HG03457 (cell line): ENCODE data around the gene XCR1.
"Not testable (repeated sequence)": the region's sequence is repeated elsewhere in the genome, so short reads cannot be mapped to it uniquely, and the experiment has no call there.

Experiments
- ATAC-seq: cut with Tn5 transposase; IDR thresholded peaks from one replicate; pipeline ENCODE4 v1.9.1; 2021; ENCODE audit warnings: moderate number of reproducible peaks; ENCODE audit not compliant: unreplicated experiment

Gene XCR1

GRCh38 chr3:46027021-46027705 lies at the start of gene XCR1:
TSS of gene XCR1 (minus strand) at chr3:46027483. CDS start at chr3:46021947, 5,536 bp downstream.
- no peak for ATAC-seq

- ATAC-seq = no peak
Observed at GRCh38 chr3:46076606-46077005, 49.3 kb upstream of the XCR1 start.

GRCh38 chr3:46075816-46076215 lies 48.5 kb upstream of the XCR1 start:
- no peak for ATAC-seq

GRCh38 chr3:46071222-46071858 lies 44.1 kb upstream of the XCR1 start:
- no peak for ATAC-seq

GRCh38 chr3:46070595-46071093 lies 43.4 kb upstream of the XCR1 start:
- no peak for ATAC-seq

GRCh38 chr3:46068501-46068900 lies 41.2 kb upstream of the XCR1 start:
- ATAC-seq = no peak

GRCh38 chr3:46067401-46067800 lies 40.1 kb upstream of the XCR1 start:
- ATAC-seq = no peak

GRCh38 chr3:46065750-46066256 lies 38.5 kb upstream of the XCR1 start:
- ATAC-seq = no peak

- ATAC-seq = no peak
Observed at GRCh38 chr3:46065294-46065705, 38.0 kb upstream of the XCR1 start.

GRCh38 chr3:46062679-46063078 lies 35.4 kb upstream of the XCR1 start:
- ATAC-seq = no peak

GRCh38 chr3:46061887-46062286 lies 34.6 kb upstream of the XCR1 start:
- ATAC-seq = no peak

GRCh38 chr3:46061108-46061720 lies 33.9 kb upstream of the XCR1 start:
- ATAC-seq = no peak

- ATAC-seq = no peak
Observed at GRCh38 chr3:46060551-46060950, 33.3 kb upstream of the XCR1 start.

- ATAC-seq = no peak
Observed at GRCh38 chr3:46059432-46059831, 32.1 kb upstream of the XCR1 start.

GRCh38 chr3:46058981-46059380 lies 31.7 kb upstream of the XCR1 start:
- no peak for ATAC-seq

- ATAC-seq = no peak
Observed at GRCh38 chr3:46057716-46058115, 30.4 kb upstream of the XCR1 start.

- no peak for ATAC-seq
Observed at GRCh38 chr3:46056686-46057085, 29.4 kb upstream of the XCR1 start.

- not testable (repeated sequence) for ATAC-seq
Observed at GRCh38 chr3:46053761-46054515, 26.7 kb upstream of the XCR1 start.

GRCh38 chr3:46053265-46053664 lies 26.0 kb upstream of the XCR1 start:
- not testable (repeated sequence) for ATAC-seq

GRCh38 chr3:46052531-46052930 lies 25.2 kb upstream of the XCR1 start:
- no peak for ATAC-seq

- ATAC-seq = no peak
Observed at GRCh38 chr3:46049093-46049492, 21.8 kb upstream of the XCR1 start.
